ENCODE results near the gene ZFYVE19. TPM values are rescaled to one million over a fixed set of nuclear protein-coding genes. Genes with fewer than 3 reads are reported as not detected.

The ZFYVE19 gene
- total RNA-seq, 1 experiment from 2014 or later: 39.5 TPM

GRCh38 chr15:40768521-40769273 lies 38.2 kb upstream of the ZFYVE19 start:
- H3K27ac ChIP-seq (ENCODE audit: low read length): no peak overlapping the region
- no peaks in the 10 kb centered on the region for H3K36me3 ChIP-seq (ENCODE audit: control insufficient read depth, insufficient read depth, low read length)
- CTCF ChIA-PET: no interaction called here
- ATAC-seq (no peak), DNase-seq (ENCODE audit: low read depth, low spot score) (no peak)
- no TSS peak for BruUV-seq (replicated peaks)
- no peak for TF ChIP-seq POLR2AphosphoS5 (IDR thresholded peaks at IDR 0.05; ENCODE audit: low read depth, low read length)
- no peak for TF ChIP-seq TCF7L2 (IDR thresholded peaks at IDR 0.05; ENCODE audit: low read depth, low read length)
- TF ChIP-seq SIN3A (IDR thresholded peaks at IDR 0.05; ENCODE audit: borderline replicate concordance, insufficient read depth, low read depth, low read length): no peak
- no peak for TF ChIP-seq CTCF (IDR thresholded peaks at IDR 0.05)
- no peak for TF ChIP-seq REST (IDR thresholded peaks at IDR 0.05; ENCODE audit: insufficient read depth in 1 of 2, low read depth in 2 of 2, low read length in 1 of 2)
- H3K27me3 ChIP-seq (ENCODE audit: control insufficient read depth, insufficient read depth, low read length): no peaks in the 10 kb centered on the region
- in situ Hi-C loops (cut with HindIII; ENCODE audit: low pct_unique_long_range_greater_than_20kb, low sequenced_read_pairs) (no loop called here), intact Hi-C loops (cut with micrococcal nuclease; ENCODE audit: unreplicated experiment) (no loop called here)
- no peak overlapping the region for H3K4me3 ChIP-seq (ENCODE audit: low read depth in 2 of 2, low read length in 2 of 2)
- H3K9me3 ChIP-seq (ENCODE audit: control insufficient read depth, insufficient read depth, low read depth, low read length): no peaks in the 10 kb centered on the region
- POLR2A ChIA-PET: no interaction called here
- peaks cover 41% of the 10 kb centered on the region for H3K4me1 ChIP-seq (ENCODE audit: control insufficient read depth, insufficient read depth, low read length)

- intact Hi-C loops (cut with micrococcal nuclease; ENCODE audit: unreplicated experiment) (no loop called here), in situ Hi-C loops (cut with HindIII; ENCODE audit: low pct_unique_long_range_greater_than_20kb, low sequenced_read_pairs) (no loop called here)
- Histone ChIP-seq H3K4me3 (ENCODE audit: low read depth in 2 of 2, low read length in 2 of 2) (no peak within 1 kb of the TSS), H3K9me3 (ENCODE audit: control insufficient read depth, insufficient read depth, low read depth, low read length) (no peaks in the 10 kb centered on the region), H3K36me3 (ENCODE audit: control insufficient read depth, insufficient read depth, low read length) (no peaks in the 10 kb centered on the region), H3K4me1 (ENCODE audit: control insufficient read depth, insufficient read depth, low read length) (peaks cover 40% of the 10 kb centered on the region), H3K27ac (ENCODE audit: low read length) (no peak within 1 kb of the TSS), H3K27me3 (ENCODE audit: control insufficient read depth, insufficient read depth, low read length) (no peaks in the 10 kb centered on the region)
- DNase-seq (ENCODE audit: low read depth, low spot score) (no peak), ATAC-seq (no peak)
- CTCF ChIA-PET: interaction anchor here (0.5 to 0.7 kb wide), 2 partner anchors 35 to 297 kb away, joined by 4 read pairs; no protein-coding TSS in a partner anchor
- no peak for TF ChIP-seq SIN3A (IDR thresholded peaks at IDR 0.05; ENCODE audit: borderline replicate concordance, insufficient read depth, low read depth, low read length)
- TF ChIP-seq CTCF (IDR thresholded peaks at IDR 0.05): no peak
- TF ChIP-seq TCF7L2 (IDR thresholded peaks at IDR 0.05; ENCODE audit: low read depth, low read length): no peak
- TF ChIP-seq REST (IDR thresholded peaks at IDR 0.05; ENCODE audit: insufficient read depth in 1 of 2, low read depth in 2 of 2, low read length in 1 of 2): no peak
- TF ChIP-seq POLR2AphosphoS5 (IDR thresholded peaks at IDR 0.05; ENCODE audit: low read depth, low read length): no peak
- POLR2A ChIA-PET: no interaction called here
- BruUV-seq (replicated peaks): no TSS peak
Measured at GRCh38 chr15:40769274-40770146, 37.4 kb upstream of the ZFYVE19 start, which contains the start of gene C15orf62. C15orf62 (plus strand) TSS chr15:40769980; CDS start chr15:40770496, 516 bp downstream.

Data from Panc1 (cell line).